ENCODE results near the gene NAT9. TPM values are rescaled to one million over a fixed set of nuclear protein-coding genes. Genes with fewer than 3 reads are reported as not detected.

The NAT9 gene
- total and polyA plus RNA-seq, 2 donors (not counting 1 experiment from before 2014, with no cell fraction given), result 34.7 to 39.6 TPM

DNA sequence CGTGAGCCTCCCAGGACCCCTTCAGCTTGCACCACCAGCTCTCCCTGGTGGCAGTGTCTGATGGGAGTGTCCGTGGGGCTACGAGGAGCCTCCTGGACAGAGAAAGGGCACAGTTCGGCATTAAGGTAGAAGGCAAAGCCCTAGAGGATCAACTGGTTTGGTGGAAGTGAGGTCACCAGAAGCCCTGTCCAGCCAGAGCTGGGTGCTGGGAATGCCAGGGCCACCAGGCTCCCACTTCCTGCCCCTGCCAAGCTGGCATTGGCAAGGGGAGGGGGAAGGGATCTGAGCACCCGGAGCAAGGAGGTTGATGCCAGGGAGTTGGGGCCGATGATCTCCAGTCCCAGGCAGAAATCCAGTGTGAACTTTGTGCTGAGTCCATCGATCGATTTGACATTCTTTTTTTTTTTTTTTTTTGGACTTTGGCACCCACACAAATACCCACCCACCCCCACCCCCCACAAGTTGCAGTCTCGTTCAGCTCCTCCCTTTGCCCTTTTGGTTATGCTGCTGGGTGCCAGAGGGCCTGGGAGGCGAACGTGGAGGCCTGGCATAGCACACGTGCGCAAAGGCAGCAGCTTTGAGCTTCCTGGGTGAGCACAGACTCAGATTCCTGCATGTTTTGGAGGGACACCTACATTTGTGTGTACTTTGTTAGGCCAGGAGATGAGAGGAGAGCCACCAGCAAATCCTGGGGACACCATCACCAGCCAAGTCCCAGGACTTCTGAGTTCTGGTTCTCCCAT, 25.6 kb downstream of the NAT9 start:
- peak overlapping the region in 3 of 4 experiments; percentile 57 to 92 (median 79) for H3K4me3 ChIP-seq (replicated peaks in 1 of 4; ENCODE audit: control extremely low read depth in 1 of 4, insufficient read depth in 1 of 4, low read depth in 3 of 4, low read length in 4 of 4)
- H3K9ac ChIP-seq (ENCODE audit: insufficient read depth, low read length), result no peak overlapping the region
- no peaks in the 10 kb centered on the region for H3K9me3 ChIP-seq (ENCODE audit: control insufficient read depth, insufficient read depth, low read depth, low read length)
- H3K4me1 ChIP-seq (ENCODE audit: control insufficient read depth, extremely low read depth, insufficient read depth, low read length), result peaks cover 9% of the 10 kb centered on the region
- TF ChIP-seq EZH2 (IDR thresholded peaks at IDR 0.05; ENCODE audit: low read length, missing control alignments), result no peak
- no peak for TF ChIP-seq CTCF (conservative IDR thresholded peaks at IDR 0.05 in 1 of 2, IDR thresholded peaks at IDR 0.05 in 1 of 2; ENCODE audit: low read depth in 1 of 2, low read length in 2 of 2)
- DNase-seq (ENCODE audit: low read depth in 2 of 2), result no peak
- H3K27ac ChIP-seq (ENCODE audit: insufficient read depth, low read length), result no peak overlapping the region
- peak overlapping the region; percentile 84 for H3K4me2 ChIP-seq (ENCODE audit: extremely low read depth, insufficient read depth, low read length)
- no peaks in the 10 kb centered on the region for H4K20me1 ChIP-seq (ENCODE audit: control insufficient read depth, extremely low read depth, insufficient read depth, low read length)
- H2AFZ ChIP-seq (ENCODE audit: low read length), result no peak overlapping the region
- no peaks in the 10 kb centered on the region for H3K36me3 ChIP-seq (ENCODE audit: control insufficient read depth, insufficient read depth, low read length)
- H3K27me3 ChIP-seq (ENCODE audit: control insufficient read depth, insufficient read depth, low read length), result no peaks in the 10 kb centered on the region
- peaks cover 3% of the 10 kb centered on the region for H3K79me2 ChIP-seq (ENCODE audit: control insufficient read depth, insufficient read depth, low read length)

DNA sequence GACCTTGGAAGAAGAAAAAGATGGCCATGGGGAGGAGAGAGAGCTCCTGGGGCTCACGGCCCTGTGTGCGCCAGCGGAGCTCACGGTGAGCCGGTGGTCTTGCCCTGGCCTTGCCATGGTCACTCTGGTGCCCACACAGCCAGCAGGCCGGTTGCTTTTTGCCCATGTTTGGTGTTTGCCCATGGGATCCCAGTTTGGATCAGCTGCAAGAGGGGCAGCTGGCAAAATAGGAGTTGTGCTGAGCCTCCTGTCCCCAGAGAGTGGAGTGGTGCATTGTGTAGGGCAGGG, 26.2 kb downstream of the NAT9 start:
- TF ChIP-seq EZH2 (IDR thresholded peaks at IDR 0.05; ENCODE audit: low read length, missing control alignments), result no peak
- TF ChIP-seq CTCF (conservative IDR thresholded peaks at IDR 0.05 in 1 of 2, IDR thresholded peaks at IDR 0.05 in 1 of 2; ENCODE audit: low read depth in 1 of 2, low read length in 2 of 2), result no peak

GRCh38 chr17:74749279-74750038, 26.7 kb downstream of the NAT9 start:
- no peaks in the 10 kb centered on the region for H3K9me3 ChIP-seq (ENCODE audit: control insufficient read depth, insufficient read depth, low read depth, low read length)
- H3K27me3 ChIP-seq (ENCODE audit: control insufficient read depth, insufficient read depth, low read length), result no peaks in the 10 kb centered on the region
- H3K27ac ChIP-seq (ENCODE audit: insufficient read depth, low read length), result no peak overlapping the region
- peak overlapping the region; percentile 57 to 92 (median 84) for H3K4me3 ChIP-seq (replicated peaks in 1 of 4; ENCODE audit: control extremely low read depth in 1 of 4, insufficient read depth in 1 of 4, low read depth in 3 of 4, low read length in 4 of 4)
- no peaks in the 10 kb centered on the region for H4K20me1 ChIP-seq (ENCODE audit: control insufficient read depth, extremely low read depth, insufficient read depth, low read length)
- DNase-seq (ENCODE audit: low read depth in 2 of 2), result peak in 1 of 2 donors; percentile 27
- no peak for TF ChIP-seq CTCF (conservative IDR thresholded peaks at IDR 0.05 in 1 of 2, IDR thresholded peaks at IDR 0.05 in 1 of 2; ENCODE audit: low read depth in 1 of 2, low read length in 2 of 2)
- TF ChIP-seq EZH2 (IDR thresholded peaks at IDR 0.05; ENCODE audit: low read length, missing control alignments), result no peak
- H2AFZ ChIP-seq (ENCODE audit: low read length), result no peak overlapping the region
- peaks cover 9% of the 10 kb centered on the region for H3K4me1 ChIP-seq (ENCODE audit: control insufficient read depth, extremely low read depth, insufficient read depth, low read length)
- peak overlapping the region; percentile 84 for H3K4me2 ChIP-seq (ENCODE audit: extremely low read depth, insufficient read depth, low read length)
- peak overlapping the region; percentile 41 for H3K9ac ChIP-seq (ENCODE audit: insufficient read depth, low read length)
- H3K79me2 ChIP-seq (ENCODE audit: control insufficient read depth, insufficient read depth, low read length), result peaks cover 3% of the 10 kb centered on the region
- H3K36me3 ChIP-seq (ENCODE audit: control insufficient read depth, insufficient read depth, low read length), result no peaks in the 10 kb centered on the region

More for the DNA sequence above, 26.2 kb downstream of the NAT9 start:
- DNase-seq (ENCODE audit: low read depth in 2 of 2), result no peak
- no peaks in the 10 kb centered on the region for H3K9me3 ChIP-seq (ENCODE audit: control insufficient read depth, insufficient read depth, low read depth, low read length)
- no peak overlapping the region for H3K9ac ChIP-seq (ENCODE audit: insufficient read depth, low read length)
- H2AFZ ChIP-seq (ENCODE audit: low read length), result no peak overlapping the region
- H3K79me2 ChIP-seq (ENCODE audit: control insufficient read depth, insufficient read depth, low read length), result peaks cover 3% of the 10 kb centered on the region
- no peaks in the 10 kb centered on the region for H3K36me3 ChIP-seq (ENCODE audit: control insufficient read depth, insufficient read depth, low read length)
- no peak overlapping the region for H3K27ac ChIP-seq (ENCODE audit: insufficient read depth, low read length)
- H3K4me1 ChIP-seq (ENCODE audit: control insufficient read depth, extremely low read depth, insufficient read depth, low read length), result peaks cover 9% of the 10 kb centered on the region
- peak overlapping the region; percentile 84 for H3K4me2 ChIP-seq (ENCODE audit: extremely low read depth, insufficient read depth, low read length)
- H3K27me3 ChIP-seq (ENCODE audit: control insufficient read depth, insufficient read depth, low read length), result no peaks in the 10 kb centered on the region
- H4K20me1 ChIP-seq (ENCODE audit: control insufficient read depth, extremely low read depth, insufficient read depth, low read length), result no peaks in the 10 kb centered on the region
- H3K4me3 ChIP-seq (replicated peaks in 1 of 4; ENCODE audit: control extremely low read depth in 1 of 4, insufficient read depth in 1 of 4, low read depth in 3 of 4, low read length in 4 of 4), result peak overlapping the region; percentile 57 to 92 (median 84)
